Stimulated activated CD4-positive, alpha-beta T cell treated with anti-CD3 and anti-CD28 coated beads, Interleukin-2, amount 100 ng/mL, for 4 hours (primary cell): ENCODE data around the gene AKR7A3.
A peak's percentile ranks its signal among the peaks of the same experiment; 100 is the strongest.

ENCODE experiments used
- DNase-seq: peaks from one replicate; pipeline ENCODE4 v3.0.0-alpha.2; 2020; ENCODE audit warnings: low read depth

The AKR7A3 gene

GRCh38 chr1:19254416-19254815 is 34.2 kb downstream of the AKR7A3 start:
- no peak for DNase-seq

- peak; percentile 87 for DNase-seq
Observed at GRCh38 chr1:19251305-19252196, 37.0 kb downstream of the AKR7A3 start, which contains the start of the genes EMC1 and MRTO4. Gene EMC1, minus strand, starts transcription at chr1:19251524. Its CDS starts 15 bp downstream, at chr1:19251509. Gene MRTO4, plus strand, starts transcription at chr1:19251805. Its CDS starts 31 bp downstream, at chr1:19251836.

- DNase-seq, result no peak
Observed at GRCh38 chr1:19250629-19251304, 37.8 kb downstream of the AKR7A3 start.

GRCh38 chr1:19240673-19241538 is 47.7 kb downstream of the AKR7A3 start:
- DNase-seq, result peak; percentile 54

GRCh38 chr1:19239876-19240275 is 48.7 kb downstream of the AKR7A3 start:
- DNase-seq, result no peak

GRCh38 chr1:19234224-19234623 is 54.3 kb downstream of the AKR7A3 start:
- no peak for DNase-seq
